ENCODE results near the gene TMC2. TPM values are rescaled to one million over a fixed set of nuclear protein-coding genes. Genes with fewer than 3 reads are reported as not detected.

The TMC2 gene
- total RNA-seq, 1 donor from 2014 or later, result not detected

GRCh38 chr20:2618815-2619214 lies 82.4 kb downstream of the TMC2 start:
- DNase-seq (ENCODE audit: extremely low read depth, low read depth, low spot score), result no peak

- no peak for DNase-seq (ENCODE audit: extremely low read depth, low read depth, low spot score)
Measured at GRCh38 chr20:2619337-2619736, 83.0 kb downstream of the TMC2 start.

- no peak for DNase-seq (ENCODE audit: extremely low read depth, low read depth, low spot score)
Measured at GRCh38 chr20:2619961-2620595, 83.7 kb downstream of the TMC2 start.

GRCh38 chr20:2624190-2624589 lies 87.8 kb downstream of the TMC2 start:
- DNase-seq (ENCODE audit: extremely low read depth, low read depth, low spot score), result no peak

GRCh38 chr20:2625062-2625461 lies 88.7 kb downstream of the TMC2 start:
- DNase-seq (ENCODE audit: extremely low read depth, low read depth, low spot score), result no peak

- no peak for DNase-seq (ENCODE audit: extremely low read depth, low read depth, low spot score)
Measured at GRCh38 chr20:2626853-2627541, 90.6 kb downstream of the TMC2 start.

- DNase-seq (ENCODE audit: extremely low read depth, low read depth, low spot score), result no peak
Measured at GRCh38 chr20:2631228-2631627, 94.9 kb downstream of the TMC2 start.

GRCh38 chr20:2633381-2633780 lies 97.0 kb downstream of the TMC2 start:
- no peak for DNase-seq (ENCODE audit: extremely low read depth, low read depth, low spot score)

GRCh38 chr20:2637246-2637645 lies 100.9 kb downstream of the TMC2 start:
- DNase-seq (ENCODE audit: extremely low read depth, low read depth, low spot score), result no peak

- DNase-seq (ENCODE audit: extremely low read depth, low read depth, low spot score), result no peak
Measured at GRCh38 chr20:2640260-2640659, 103.9 kb downstream of the TMC2 start.

- no peak for DNase-seq (ENCODE audit: extremely low read depth, low read depth, low spot score)
Measured at GRCh38 chr20:2640899-2641298, 104.5 kb downstream of the TMC2 start.

GRCh38 chr20:2643708-2644107 lies 107.3 kb downstream of the TMC2 start:
- no peak for DNase-seq (ENCODE audit: extremely low read depth, low read depth, low spot score)

- no peak for DNase-seq (ENCODE audit: extremely low read depth, low read depth, low spot score)
Measured at GRCh38 chr20:2651772-2652723, 115.7 kb downstream of the TMC2 start, which contains the start of gene NOP56. Gene NOP56 (plus strand): TSS chr20:2652632. CDS start chr20:2652661, 29 bp downstream.

- DNase-seq (ENCODE audit: extremely low read depth, low read depth, low spot score), result no peak
Measured at GRCh38 chr20:2652724-2653555, 116.6 kb downstream of the TMC2 start.

- no peak for DNase-seq (ENCODE audit: extremely low read depth, low read depth, low spot score)
Measured at GRCh38 chr20:2653556-2654383, 117.4 kb downstream of the TMC2 start.

- no peak for DNase-seq (ENCODE audit: extremely low read depth, low read depth, low spot score)
Measured at GRCh38 chr20:2654384-2654822, 118.0 kb downstream of the TMC2 start.

GRCh38 chr20:2654831-2655230 lies 118.5 kb downstream of the TMC2 start:
- DNase-seq (ENCODE audit: extremely low read depth, low read depth, low spot score), result no peak

GRCh38 chr20:2655331-2656116 lies 119.2 kb downstream of the TMC2 start:
- no peak for DNase-seq (ENCODE audit: extremely low read depth, low read depth, low spot score)
